ENCODE measurements around the gene DEF6.

DNA sequence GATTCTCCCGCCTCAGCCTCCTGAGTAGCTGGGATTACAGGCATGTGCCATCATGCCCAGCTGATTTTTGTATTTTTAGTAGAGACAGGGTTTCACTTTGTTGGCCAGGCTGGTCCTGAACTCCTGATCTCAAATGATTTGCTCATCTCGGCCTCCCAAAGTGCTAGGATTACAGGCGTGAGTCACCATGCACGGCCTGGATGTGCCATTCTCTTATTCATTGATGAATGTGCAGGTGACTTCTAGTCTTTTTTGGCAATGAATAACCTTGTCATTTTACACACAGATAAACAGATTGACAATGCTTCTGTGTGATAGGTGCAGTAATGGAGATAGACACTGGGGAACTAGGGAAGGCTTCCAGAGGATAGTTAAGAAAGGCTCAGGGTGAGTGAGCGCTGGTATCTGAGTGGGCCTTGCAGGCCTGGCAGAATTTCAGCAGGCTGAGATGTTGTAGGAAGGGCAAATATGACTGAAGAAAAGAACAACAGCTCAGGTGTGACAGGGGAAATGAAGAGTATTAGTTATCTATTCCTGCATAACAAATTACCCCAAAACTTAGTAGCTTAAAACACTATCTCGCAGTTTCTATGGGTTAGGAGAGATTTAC is 68.1 kb downstream of the DEF6 start:
- TF ChIP-seq, protein P1, sequence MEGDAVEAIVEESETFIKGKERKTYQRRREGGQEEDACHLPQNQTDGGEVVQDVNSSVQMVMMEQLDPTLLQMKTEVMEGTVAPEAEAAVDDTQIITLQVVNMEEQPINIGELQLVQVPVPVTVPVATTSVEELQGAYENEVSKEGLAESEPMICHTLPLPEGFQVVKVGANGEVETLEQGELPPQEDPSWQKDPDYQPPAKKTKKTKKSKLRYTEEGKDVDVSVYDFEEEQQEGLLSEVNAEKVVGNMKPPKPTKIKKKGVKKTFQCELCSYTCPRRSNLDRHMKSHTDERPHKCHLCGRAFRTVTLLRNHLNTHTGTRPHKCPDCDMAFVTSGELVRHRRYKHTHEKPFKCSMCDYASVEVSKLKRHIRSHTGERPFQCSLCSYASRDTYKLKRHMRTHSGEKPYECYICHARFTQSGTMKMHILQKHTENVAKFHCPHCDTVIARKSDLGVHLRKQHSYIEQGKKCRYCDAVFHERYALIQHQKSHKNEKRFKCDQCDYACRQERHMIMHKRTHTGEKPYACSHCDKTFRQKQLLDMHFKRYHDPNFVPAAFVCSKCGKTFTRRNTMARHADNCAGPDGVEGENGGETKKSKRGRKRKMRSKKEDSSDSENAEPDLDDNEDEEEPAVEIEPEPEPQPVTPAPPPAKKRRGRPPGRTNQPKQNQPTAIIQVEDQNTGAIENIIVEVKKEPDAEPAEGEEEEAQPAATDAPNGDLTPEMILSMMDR (IDR thresholded peaks at IDR 0.05), result no peak
- TF ChIP-seq POLR2AphosphoS5 (IDR thresholded peaks at IDR 0.05), result no peak
